Uterus (tissue), 2 donors: Measurements from ENCODE around the gene ARHGEF2.

ENCODE experiments used
- CTCF ChIP-seq, 4 experiments: fragments of 200-600 bp in 2 of 4; fragments of 450-650 bp in 2 of 4; sonication (generic) in 2 of 4; IDR thresholded peaks; one replicate each; pipeline ENCODE4 v1.5.1; 2016 to 2019; ENCODE audit warnings: antibody characterized with exemption in 4 of 4, mild to moderate bottlenecking in 2 of 4, moderate library complexity in 1 of 4
- POLR2A ChIP-seq, 2 donors: fragments of 450-650 bp; IDR thresholded peaks; one replicate each; pipeline ENCODE4 v1.6.1; 2016; ENCODE audit warnings: antibody characterized with exemption in 2 of 2, mild to moderate bottlenecking in 1 of 2, moderate library complexity in 1 of 2

- TF ChIP-seq CTCF (IDR thresholded peaks at IDR 0.05) = peak; percentile 98 to 100 (median 98)
- peak in 1 of 2 donors; percentile 30 for TF ChIP-seq POLR2A (IDR thresholded peaks at IDR 0.05)
These were observed 11.1 kb upstream of the ARHGEF2 start for GRCh38 chr1:155989242-155990004.
